ENCODE results near the gene ZNF441.
A peak's percentile ranks its signal among the peaks of the same experiment; 100 is the strongest.
"Not testable (repeated sequence)": the region's sequence is repeated elsewhere in the genome, so short reads cannot be mapped to it uniquely, and the experiment has no call there.

Gene ZNF441

DNA sequence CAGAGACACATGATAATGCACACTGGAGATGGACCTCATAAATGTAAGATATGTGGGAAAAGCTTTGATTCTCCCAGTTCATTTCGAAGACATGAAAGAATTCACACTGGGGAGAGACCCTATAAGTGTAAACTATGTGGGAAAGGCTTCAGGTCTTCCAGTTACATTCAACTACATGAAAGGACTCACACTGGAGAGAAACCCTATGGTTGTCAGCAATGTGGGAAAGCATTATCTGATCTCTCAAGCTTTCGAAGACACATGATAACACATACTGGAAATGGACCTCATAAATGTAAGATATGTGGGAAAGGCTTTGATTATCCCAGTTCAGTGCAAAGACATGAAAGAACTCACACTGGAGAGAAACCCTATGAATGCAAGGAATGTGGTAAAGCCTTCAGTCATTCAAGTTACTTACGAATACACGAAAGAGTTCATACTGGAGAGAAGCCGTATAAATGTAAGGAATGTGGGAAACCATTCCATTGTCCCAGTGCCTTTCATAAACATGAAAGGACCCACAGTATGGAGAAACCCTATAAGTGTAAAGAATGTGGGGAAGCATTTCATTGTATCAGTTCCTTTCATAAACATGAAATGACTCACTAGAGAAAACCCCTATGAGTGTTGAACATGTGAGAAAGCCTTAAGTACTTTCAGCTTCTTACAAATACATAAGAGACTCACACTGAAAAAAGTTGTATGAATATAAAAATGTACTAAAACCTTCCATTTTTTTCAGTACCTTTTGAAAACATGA lies 14.7 kb downstream of the ZNF441 start:
- no peak for DNase-seq

- DNase-seq = no peak
Observed at GRCh38 chr19:11783767-11784166, 17.0 kb downstream of the ZNF441 start.

GRCh38 chr19:11784356-11784755 lies 17.6 kb downstream of the ZNF441 start:
- DNase-seq = no peak

GRCh38 chr19:11787536-11787935 lies 20.7 kb downstream of the ZNF441 start:
- DNase-seq = no peak

DNA sequence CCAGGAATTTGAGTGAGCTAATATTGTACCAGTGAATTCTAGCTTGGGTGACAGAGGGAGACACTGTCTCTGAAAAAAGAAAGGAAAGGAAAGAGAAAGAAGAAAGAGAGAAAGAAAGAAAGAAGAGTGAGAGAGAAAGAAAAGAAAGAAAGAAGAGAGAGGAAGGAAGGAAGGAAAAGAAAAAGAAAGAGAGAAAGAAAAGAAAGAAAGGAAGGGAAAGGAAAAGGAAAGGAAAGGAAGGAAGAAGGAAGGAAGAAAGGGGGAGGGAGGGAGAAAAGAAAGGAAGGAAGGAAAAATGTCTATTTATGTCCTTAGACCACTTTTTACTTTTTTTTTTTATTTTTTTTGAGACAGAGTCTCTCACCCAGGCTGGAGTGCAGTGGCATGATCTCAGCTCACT lies 26.1 kb downstream of the ZNF441 start:
- no peak for DNase-seq

GRCh38 chr19:11797491-11797890 lies 30.7 kb downstream of the ZNF441 start:
- DNase-seq = peak; percentile 77

- peak; percentile 70 for DNase-seq
Observed at GRCh38 chr19:11798391-11799330, 31.9 kb downstream of the ZNF441 start, which contains the start of gene ZNF491. TSS of gene ZNF491 (plus strand) at chr19:11798523. CDS start at chr19:11805954, 7,431 bp downstream.

- no peak for DNase-seq
Observed at GRCh38 chr19:11806354-11807098, 39.7 kb downstream of the ZNF441 start.

GRCh38 chr19:11807099-11807380 lies 40.2 kb downstream of the ZNF441 start:
- no peak for DNase-seq

DNA sequence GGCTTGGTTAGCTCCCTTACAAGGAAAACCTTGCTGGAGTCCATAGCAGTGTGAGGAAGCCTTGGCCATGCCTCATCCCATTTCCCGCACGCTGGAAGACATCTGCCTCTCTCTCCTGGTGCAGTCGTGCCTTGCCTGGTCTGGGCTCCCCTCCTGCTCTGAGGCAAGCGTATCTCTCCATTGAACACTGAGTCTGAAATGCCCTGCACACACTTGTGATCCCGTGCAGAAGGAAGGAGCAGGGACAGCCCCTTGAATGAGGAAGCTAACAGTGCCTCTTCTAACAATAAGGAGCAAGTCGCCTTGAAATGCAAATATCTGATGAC lies 46.9 kb downstream of the ZNF441 start:
- no peak for DNase-seq

GRCh38 chr19:11814029-11814699 lies 47.4 kb downstream of the ZNF441 start, which contains the start of gene ZNF440:
TSS of gene ZNF440 (plus strand) at chr19:11814273. CDS start at chr19:11814448, 175 bp downstream.
- DNase-seq = peak; percentile 49

- DNase-seq = no peak
Observed at GRCh38 chr19:11814700-11815035, 47.9 kb downstream of the ZNF441 start.

DNA sequence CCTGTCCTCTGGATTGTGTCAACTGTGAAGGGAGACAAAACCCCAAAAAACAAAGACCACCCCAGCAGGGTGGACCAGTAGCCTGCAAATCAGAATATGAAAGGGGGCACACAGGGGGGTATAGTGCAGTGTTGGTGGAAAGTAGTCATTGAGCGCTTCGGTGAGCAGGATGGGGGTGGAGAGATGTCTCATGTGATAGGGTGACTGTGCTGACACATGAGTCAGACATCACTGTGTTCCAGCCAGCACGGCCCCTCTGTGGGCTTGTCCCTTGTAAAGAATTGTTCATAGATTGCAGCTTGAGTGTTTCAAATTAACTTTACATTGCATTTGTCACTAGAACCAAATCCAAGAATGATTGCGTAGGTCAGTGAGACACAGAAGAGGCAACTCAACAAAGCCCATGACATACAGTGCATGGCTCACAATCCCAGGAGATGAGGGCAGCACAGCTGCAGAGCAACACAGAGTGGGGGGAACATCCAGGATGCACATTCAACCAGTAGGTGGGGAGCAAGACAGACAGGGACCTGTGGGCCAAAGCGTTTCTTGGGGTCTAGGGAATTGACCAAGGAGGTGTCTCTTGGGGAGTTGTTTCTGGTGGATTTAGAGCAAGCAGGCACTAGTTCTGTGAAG lies 54.8 kb downstream of the ZNF441 start:
- DNase-seq = no peak

DNA sequence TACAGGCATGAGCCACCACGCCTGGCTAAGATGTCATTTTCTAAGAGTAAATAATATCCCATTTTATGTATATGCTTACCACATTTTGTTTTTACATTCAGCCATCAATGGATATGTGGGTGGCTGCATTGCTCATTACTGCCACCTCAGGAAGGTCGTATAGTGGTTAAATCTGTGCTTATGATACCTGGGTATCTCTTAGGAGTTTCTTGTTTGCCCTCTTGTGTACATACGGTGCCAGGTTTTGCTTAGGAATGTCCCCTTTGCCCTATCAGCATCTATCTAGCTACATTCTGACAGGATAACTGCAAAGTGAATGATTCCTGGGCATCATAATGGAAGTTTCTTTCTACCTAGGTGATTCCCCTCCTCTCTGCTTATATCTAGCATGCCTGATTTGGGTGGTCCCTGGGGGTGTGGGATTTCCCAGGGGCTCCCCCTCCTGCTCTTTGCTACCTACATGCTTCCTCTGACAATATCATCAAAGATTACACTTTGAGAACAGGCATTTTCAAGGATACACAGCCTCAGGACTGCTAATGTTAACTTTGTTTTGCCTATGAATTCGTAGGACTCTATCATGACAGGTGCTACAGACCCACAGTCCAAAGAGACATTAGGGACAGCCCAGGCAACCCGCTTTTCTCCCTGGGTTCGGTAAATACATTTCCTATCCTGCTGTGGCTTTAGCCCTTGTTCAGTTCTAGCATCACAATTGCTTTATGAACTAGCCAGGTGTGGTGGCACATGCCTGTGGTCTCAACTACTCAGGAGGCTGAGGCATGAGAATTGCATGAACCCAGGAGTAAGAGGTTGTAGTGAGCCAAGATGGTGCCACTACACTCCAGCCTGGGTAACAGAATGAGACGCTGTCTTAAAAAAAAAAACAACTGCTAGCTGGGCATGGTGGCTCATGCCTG lies 62.4 kb downstream of the ZNF441 start:
- DNase-seq = not testable (repeated sequence)

DNA sequence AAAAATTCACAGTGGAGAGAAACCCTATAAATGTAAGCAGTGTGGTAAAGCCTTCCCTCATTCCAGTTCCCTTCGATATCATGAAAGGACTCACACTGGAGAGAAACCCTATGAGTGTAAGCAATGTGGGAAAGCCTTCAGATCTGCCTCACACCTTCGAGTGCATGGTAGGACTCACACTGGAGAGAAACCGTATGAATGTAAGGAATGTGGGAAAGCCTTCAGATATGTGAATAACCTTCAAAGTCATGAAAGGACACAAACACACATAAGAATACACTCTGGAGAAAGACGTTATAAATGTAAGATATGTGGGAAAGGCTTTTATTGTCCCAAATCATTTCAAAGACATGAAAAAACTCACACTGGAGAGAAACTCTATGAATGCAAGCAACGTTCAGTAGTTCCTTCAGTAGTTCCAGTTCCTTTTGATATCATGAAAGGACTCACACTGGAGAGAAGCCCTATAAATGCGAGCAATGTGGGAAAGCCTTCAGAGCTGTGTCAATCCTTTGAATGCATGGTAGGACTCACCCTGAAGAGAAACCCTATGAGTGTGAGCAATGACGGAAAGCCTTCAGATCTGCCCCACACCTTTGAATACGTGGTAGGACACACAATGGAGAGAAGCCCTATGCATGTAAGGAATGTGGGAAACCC lies 65.6 kb downstream of the ZNF441 start:
- DNase-seq = no peak

DNA sequence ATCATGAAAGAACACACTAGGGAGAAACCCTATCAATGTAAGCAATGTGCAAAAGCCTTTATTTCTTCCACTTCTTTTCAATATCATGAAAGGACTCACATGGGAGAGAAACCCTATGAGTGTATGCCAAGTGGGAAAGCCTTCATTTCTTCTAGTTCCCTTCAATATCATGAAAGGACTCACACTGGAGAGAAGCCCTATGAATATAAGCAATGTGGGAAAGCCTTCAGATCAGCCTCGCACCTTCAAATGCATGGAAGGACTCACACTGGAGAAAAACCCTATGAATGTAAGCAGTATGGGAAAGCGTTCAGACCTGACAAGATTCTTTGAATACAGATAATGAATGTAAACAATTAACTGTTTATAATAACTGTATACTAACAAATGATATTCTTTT lies 66.7 kb downstream of the ZNF441 start:
- no peak for DNase-seq
